ENCODE results near the gene PPP2R2B.

DNA sequence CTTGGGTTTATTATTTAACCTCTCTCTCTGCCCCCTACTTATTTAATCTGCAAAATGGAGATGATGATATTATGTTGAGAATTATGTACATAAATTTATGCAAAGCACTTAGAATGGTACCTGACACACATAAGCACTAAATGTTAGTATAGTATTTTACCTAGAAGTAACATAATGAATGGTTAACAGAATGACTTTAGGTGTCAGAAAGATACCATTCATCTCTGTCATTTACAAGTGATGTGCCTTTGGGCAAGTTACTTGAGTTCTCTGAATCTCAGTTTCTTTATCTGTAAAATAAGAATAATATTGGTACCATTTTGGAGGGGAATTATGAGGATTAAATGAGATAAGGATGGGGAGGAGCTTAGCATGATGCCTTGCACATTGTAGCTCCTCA, 159.4 kb downstream of the PPP2R2B start:
- TF ChIP-seq, protein P1, sequence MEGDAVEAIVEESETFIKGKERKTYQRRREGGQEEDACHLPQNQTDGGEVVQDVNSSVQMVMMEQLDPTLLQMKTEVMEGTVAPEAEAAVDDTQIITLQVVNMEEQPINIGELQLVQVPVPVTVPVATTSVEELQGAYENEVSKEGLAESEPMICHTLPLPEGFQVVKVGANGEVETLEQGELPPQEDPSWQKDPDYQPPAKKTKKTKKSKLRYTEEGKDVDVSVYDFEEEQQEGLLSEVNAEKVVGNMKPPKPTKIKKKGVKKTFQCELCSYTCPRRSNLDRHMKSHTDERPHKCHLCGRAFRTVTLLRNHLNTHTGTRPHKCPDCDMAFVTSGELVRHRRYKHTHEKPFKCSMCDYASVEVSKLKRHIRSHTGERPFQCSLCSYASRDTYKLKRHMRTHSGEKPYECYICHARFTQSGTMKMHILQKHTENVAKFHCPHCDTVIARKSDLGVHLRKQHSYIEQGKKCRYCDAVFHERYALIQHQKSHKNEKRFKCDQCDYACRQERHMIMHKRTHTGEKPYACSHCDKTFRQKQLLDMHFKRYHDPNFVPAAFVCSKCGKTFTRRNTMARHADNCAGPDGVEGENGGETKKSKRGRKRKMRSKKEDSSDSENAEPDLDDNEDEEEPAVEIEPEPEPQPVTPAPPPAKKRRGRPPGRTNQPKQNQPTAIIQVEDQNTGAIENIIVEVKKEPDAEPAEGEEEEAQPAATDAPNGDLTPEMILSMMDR (IDR thresholded peaks at IDR 0.05): no peak
- TF ChIP-seq POLR2A (IDR thresholded peaks at IDR 0.05): no peak
